GM06990 (cell line): ENCODE results near the gene FXYD6.

Experiments
- DNase-seq: peaks from one replicate; pipeline ENCODE4 v3.0.0-alpha.2; 2011; ENCODE audit not compliant: insufficient read length; ENCODE audit errors: extremely low read depth
- H3K27me3 ChIP-seq: replicated peaks from 2 replicates; pipeline ENCODE4 v1.6.0; 2011; ENCODE audit warnings: low read length; ENCODE audit not compliant: control insufficient read depth, insufficient read depth
- H3K36me3 ChIP-seq: 2 replicates; pipeline ENCODE4 v1.5.1; 2011; ENCODE audit warnings: low read length; ENCODE audit not compliant: control insufficient read depth, insufficient read depth
- H3K4me3 ChIP-seq: replicated peaks from 2 replicates; pipeline ENCODE4 v1.5.1; 2011; ENCODE audit warnings: low read depth, mild to moderate bottlenecking, control low read depth, low read length
- TF ChIP-seq, protein P1 (sequence below): IDR thresholded peaks from 2 replicates; pipeline ENCODE4 v1.5.1; 2011; ENCODE audit warnings: low read length, control low read depth, mild to moderate bottlenecking, inconsistent platforms; ENCODE audit not compliant: insufficient read depth, poor library complexity, severe bottlenecking

Gene FXYD6

DNA sequence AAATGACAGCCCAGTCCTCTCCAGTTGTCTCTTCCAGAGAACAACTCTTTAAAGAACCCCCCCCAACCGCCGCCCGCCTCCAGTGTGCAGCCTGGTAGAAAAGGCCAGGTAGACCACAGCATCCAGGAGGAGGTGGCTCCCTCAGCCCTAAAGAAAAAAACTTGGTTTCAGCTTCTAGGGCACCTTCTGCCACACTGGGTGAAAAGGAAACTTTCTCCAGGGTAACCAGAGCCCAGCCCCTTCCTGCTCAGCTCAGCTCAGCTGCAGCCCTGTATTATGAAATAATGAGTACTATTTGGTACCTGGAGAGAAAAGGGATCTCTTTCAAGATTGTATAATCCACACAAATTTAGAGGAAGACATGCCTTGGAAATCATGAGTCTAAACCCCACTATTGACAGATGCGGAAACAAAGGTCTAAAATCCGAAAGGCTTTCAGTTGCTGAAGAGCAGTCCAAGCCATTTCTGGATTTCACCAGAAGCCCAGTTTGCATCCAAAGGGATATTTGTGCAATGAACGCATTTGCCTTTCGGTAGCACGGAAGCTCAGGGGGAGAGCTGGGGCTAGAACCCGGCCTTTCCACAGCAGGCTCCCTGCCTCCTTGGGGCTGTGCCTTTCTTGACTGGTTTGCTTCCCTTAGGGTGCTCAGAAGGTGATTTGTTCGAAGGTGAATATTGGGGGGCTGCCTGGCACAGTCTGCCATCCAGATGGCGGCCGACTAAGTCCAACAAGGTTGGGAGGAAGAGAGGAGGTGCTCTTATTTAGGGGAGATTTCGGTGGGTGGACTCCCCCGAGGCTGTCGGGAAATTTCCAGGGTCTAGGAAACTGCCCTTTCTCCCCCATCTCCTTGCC is 3.3 kb downstream of the FXYD6 start:
- Histone ChIP-seq H3K27me3 (peaks cover 9% of the 10 kb centered on the region), H3K4me3 (no peak overlapping the region), H3K36me3 (no peaks in the 10 kb centered on the region)
- DNase-seq: no peak
- TF ChIP-seq, protein P1, sequence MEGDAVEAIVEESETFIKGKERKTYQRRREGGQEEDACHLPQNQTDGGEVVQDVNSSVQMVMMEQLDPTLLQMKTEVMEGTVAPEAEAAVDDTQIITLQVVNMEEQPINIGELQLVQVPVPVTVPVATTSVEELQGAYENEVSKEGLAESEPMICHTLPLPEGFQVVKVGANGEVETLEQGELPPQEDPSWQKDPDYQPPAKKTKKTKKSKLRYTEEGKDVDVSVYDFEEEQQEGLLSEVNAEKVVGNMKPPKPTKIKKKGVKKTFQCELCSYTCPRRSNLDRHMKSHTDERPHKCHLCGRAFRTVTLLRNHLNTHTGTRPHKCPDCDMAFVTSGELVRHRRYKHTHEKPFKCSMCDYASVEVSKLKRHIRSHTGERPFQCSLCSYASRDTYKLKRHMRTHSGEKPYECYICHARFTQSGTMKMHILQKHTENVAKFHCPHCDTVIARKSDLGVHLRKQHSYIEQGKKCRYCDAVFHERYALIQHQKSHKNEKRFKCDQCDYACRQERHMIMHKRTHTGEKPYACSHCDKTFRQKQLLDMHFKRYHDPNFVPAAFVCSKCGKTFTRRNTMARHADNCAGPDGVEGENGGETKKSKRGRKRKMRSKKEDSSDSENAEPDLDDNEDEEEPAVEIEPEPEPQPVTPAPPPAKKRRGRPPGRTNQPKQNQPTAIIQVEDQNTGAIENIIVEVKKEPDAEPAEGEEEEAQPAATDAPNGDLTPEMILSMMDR: no peak

DNA sequence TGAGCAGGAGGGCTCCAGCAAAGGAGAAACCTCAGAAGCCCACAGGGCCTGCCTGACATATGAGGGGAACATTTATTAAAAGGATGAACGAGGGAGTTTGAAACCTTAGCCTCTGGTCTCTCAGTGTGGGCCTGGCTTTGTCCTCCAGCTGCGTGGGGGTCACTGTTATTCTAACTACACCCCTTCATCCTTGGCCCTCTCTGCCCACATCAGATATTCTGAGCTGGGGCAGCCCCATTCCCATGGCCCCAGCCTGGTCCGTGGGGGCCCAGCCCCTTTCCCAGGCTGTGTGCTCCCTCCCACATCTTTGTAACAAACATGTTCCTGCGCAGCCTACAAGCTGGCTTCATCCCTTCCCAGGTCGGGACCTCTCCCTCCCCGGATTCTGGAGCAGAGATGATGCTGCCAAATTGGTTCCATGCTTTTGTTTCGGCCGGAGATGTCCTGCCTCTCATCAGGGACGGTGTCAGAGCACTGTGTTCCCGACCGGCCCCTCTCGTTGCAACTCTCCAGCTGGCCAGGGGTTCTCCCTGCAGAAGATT is 4.0 kb downstream of the FXYD6 start:
- TF ChIP-seq, protein P1: no peak
- Histone ChIP-seq H3K27me3 (peaks cover 9% of the 10 kb centered on the region), H3K36me3 (no peaks in the 10 kb centered on the region), H3K4me3 (no peak overlapping the region)
- no peak for DNase-seq

DNA sequence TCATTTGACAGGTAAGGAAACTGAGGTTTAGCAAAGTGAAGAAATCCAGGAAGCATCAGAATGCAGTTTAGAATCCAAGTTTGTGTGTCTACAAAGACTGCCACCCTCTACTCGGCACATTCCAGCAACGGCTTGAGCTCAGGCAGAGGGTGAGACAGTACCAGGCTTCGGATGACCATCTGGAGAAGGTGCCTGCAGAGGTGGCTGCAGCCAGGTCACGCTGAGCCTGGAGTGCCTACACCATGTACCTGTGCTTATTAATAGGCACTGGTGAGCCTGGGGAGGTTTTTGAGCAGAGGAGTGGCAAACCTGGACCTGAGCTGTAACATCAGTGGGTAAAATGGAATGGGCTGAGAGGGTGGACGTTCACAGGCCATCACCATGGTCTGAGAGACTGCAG is 4.7 kb downstream of the FXYD6 start:
- TF ChIP-seq, protein P1: no peak
- Histone ChIP-seq H3K4me3 (no peak overlapping the region), H3K27me3 (peaks cover 9% of the 10 kb centered on the region), H3K36me3 (no peaks in the 10 kb centered on the region)
- no peak for DNase-seq

DNA sequence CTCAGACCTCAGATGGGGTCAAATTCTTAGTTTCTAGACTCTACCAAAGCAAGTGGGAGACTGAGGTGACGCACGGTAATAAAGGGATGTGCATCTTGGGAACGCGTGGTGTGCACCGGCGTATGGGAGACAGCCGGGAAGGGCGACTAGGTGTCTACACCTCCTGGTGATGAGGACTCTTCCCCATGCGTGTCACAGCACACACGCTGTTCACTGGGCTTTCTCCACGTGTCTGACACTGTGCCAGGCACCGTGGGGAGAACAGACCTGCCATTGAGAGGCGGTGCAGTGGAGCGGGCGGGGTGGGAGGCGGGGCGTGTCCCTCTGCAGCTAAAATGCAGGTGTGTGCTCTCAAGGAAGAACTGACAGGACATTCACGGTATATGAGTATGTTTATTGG is 5.3 kb downstream of the FXYD6 start:
- Histone ChIP-seq H3K36me3 (no peaks in the 10 kb centered on the region), H3K4me3 (no peak overlapping the region), H3K27me3 (peaks cover 8% of the 10 kb centered on the region)
- no peak for DNase-seq
- TF ChIP-seq, protein P1: no peak

DNA sequence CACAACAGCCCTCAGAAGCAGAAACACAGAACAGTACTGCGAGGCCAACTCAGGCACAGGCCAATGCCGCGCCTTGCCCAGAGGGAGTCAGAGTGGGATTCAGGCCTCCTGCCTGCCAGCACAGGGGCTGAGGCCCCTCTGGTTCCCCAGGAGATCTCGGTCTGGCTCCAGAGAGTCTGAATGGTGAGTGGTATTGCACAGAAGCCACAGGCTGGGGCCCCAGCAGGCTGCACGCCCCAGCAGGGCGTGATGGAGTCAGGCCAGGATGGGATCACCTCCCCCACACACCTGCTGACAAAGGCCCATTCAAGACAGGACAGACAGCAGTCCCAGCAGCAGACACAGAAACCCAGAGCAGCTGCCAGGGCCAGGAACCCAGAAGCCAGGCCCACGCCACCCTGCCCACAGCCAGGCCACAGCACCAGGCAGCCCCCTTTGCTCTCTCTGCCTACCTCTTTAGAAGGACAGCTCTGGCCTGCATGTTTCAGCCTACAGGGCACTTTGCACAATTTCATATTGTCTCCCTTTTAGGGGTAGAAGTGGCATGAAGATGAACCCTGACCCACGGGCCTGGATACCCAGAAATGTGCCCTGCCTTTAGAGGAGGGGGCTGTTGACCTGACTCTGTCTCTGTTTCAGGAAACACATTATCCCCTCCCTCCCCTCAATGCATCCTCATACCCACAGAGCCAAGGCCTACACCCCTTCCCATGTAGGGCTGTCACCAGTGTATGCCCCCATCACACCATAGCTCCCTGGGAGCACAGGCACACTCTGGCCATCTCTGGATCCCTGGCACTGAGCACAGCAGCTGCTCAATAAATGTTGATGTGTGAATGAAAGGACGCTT is 6.1 kb downstream of the FXYD6 start:
- no peak for DNase-seq
- H3K4me3 ChIP-seq: no peak overlapping the region
- H3K27me3 ChIP-seq: peaks cover 4% of the 10 kb centered on the region
- TF ChIP-seq, protein P1: no peak
- H3K36me3 ChIP-seq: no peaks in the 10 kb centered on the region
